ENCODE results near the gene ARID3A.
"Not testable (repeated sequence)": the region's sequence is repeated elsewhere in the genome, so short reads cannot be mapped to it uniquely, and the experiment has no call there.

The ARID3A gene

GRCh38 chr19:1019980-1020867 is 94.4 kb downstream of the ARID3A start:
- DNase-seq = no peak

- DNase-seq = peak; percentile 97
Measured at GRCh38 chr19:1020868-1021425, 95.1 kb downstream of the ARID3A start, which contains the start of gene TMEM259. TSS of gene TMEM259 (minus strand) at chr19:1021123. CDS start at chr19:1020996, 127 bp downstream.

GRCh38 chr19:1023883-1024188 is 98.0 kb downstream of the ARID3A start:
- not testable (repeated sequence) for DNase-seq

GRCh38 chr19:1025080-1025479 is 99.2 kb downstream of the ARID3A start:
- not testable (repeated sequence) for DNase-seq

All from CD4-positive, alpha-beta T cell treated with Interleukin-4 for 4 hours (primary cell).